Upper lobe of left lung (tissue), 6 donors: ENCODE results near the gene FER1L5. TPM values are rescaled to one million over a fixed set of nuclear protein-coding genes. Genes with fewer than 3 reads are reported as not detected.

ENCODE experiments used
- ATAC-seq, 2 donors: fragments of 200-7000 bp; cut with Tn5 transposase; one replicate each; pipeline ENCODE4 v1.9.1; 2022; ENCODE audit warnings: mild to moderate bottlenecking in 2 of 2, moderate library complexity in 2 of 2; ENCODE audit not compliant: low FRiP score in 2 of 2
- DNase-seq, 2 donors: peaks; one replicate each; pipeline ENCODE4 v3.0.0-alpha.2; 2019 to 2020
- H3K27ac ChIP-seq, 4 donors: fragments of 200-600 bp; sonication (generic); one replicate each; pipeline ENCODE4 v1.5.1; 2016 to 2019
- H3K27me3 ChIP-seq, 4 donors: fragments of 200-600 bp; sonication (generic); one replicate each; pipeline ENCODE4 v1.5.1; 2017 to 2019
- H3K36me3 ChIP-seq, 4 donors: fragments of 200-600 bp; sonication (generic); one replicate each; pipeline ENCODE4 v1.5.1; 2016 to 2019
- H3K4me1 ChIP-seq, 4 donors: fragments of 200-600 bp; sonication (generic); one replicate each; pipeline ENCODE4 v1.5.1; 2018 to 2019
- H3K4me3 ChIP-seq, 4 donors: fragments of 200-600 bp; sonication (generic); one replicate each; pipeline ENCODE4 v1.5.1; 2017 to 2019; ENCODE audit warnings: mild to moderate bottlenecking in 2 of 4, moderate library complexity in 1 of 4
- H3K9me3 ChIP-seq, 4 donors: fragments of 200-600 bp; sonication (generic); one replicate each; pipeline ENCODE4 v1.5.1; 2018 to 2019
- EP300 ChIP-seq, 4 donors: sonication (generic); formaldehyde crosslinking; IDR thresholded peaks; one replicate each; pipeline ENCODE4 v1.5.1; 2017; ENCODE audit warnings: antibody characterized with exemption in 4 of 4, control low read depth in 2 of 4
- POLR2A ChIP-seq, 4 donors: fragments of 450-650 bp; IDR thresholded peaks; one replicate each; pipeline ENCODE4 v1.5.1; 2016 to 2017; ENCODE audit warnings: antibody characterized with exemption in 4 of 4, mild to moderate bottlenecking in 2 of 4
- POLR2AphosphoS5 ChIP-seq, 2 donors: sonication (generic); formaldehyde crosslinking; IDR thresholded peaks; one replicate each; pipeline ENCODE4 v1.5.1; 2017; ENCODE audit warnings: antibody characterized with exemption in 2 of 2
- WGBS, 2 donors: methylation state at CpG; one replicate each; pipeline ENCODE4 v1.1.5; 2017 to 2018; 5-methylcytosine and 5-hydroxymethylcytosine counted together
- total RNA-seq, 6 donors: library from RNA; depleted of rRNA in 4 of 6; stranded (reverse); fragments of >200 nt in 4 of 6; gene quantifications; one replicate each; pipeline versions ENCODE4 v1.1.0 to v1.2.1, GENCODE V29; 2016 to 2021
- TF ChIP-seq, protein P1 (sequence below), 6 experiments: fragments of 450-650 bp in 4 of 6; fragments of 200-600 bp in 2 of 6; sonication (generic) in 2 of 6; IDR thresholded peaks; one replicate each; pipeline ENCODE4 v1.5.1; 2016 to 2019; ENCODE audit warnings: antibody characterized with exemption in 6 of 6
- donor health status: DM: no; HTN: no; CAD: no; lungs with moderate emphysema.
- donor health status: DM: no; HTN: yes; CAD: no; lungs with severe emphysema.

FER1L5 gene
- total RNA-seq, 6 donors from 2014 or later = 0.15 to 5.2 (median 0.43) TPM

DNA sequence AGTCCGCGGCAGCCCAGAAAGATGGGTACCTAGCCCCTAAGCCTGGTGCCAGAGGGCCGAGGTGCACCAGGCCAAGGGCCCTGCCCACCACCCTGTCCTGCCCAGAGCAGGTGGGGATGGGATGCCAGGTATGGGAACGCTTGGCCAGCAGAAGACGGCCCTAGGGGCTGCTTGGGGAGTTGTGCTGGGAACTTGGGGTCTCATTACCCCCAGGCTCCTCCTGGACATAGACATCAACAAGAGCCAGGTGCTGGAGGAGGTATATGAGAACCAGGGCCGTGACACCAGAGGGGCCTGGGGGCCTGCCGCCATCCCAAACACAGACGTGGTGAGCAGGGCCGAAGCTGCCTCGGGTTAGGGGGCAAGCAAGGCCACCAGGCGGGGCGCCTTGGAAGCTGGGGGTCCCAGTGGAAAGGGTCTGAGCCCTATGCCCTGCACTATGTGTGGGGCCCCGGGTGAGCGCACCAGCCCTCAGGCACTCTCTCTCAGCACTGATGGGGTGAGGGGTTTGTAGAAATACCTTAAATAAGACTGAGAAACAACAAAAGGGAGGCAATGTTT is 46.9 kb downstream of the FER1L5 start:
- no peaks in the 10 kb centered on the region for H3K27me3 ChIP-seq
- H3K4me1 ChIP-seq = peaks cover 3 to 26% (median 11%) of the 10 kb centered on the region in 4 donors
- TF ChIP-seq POLR2A (IDR thresholded peaks at IDR 0.05) (no peak), EP300 (IDR thresholded peaks at IDR 0.05) (no peak), POLR2AphosphoS5 (IDR thresholded peaks at IDR 0.05) (no peak)
- TF ChIP-seq, protein P1, sequence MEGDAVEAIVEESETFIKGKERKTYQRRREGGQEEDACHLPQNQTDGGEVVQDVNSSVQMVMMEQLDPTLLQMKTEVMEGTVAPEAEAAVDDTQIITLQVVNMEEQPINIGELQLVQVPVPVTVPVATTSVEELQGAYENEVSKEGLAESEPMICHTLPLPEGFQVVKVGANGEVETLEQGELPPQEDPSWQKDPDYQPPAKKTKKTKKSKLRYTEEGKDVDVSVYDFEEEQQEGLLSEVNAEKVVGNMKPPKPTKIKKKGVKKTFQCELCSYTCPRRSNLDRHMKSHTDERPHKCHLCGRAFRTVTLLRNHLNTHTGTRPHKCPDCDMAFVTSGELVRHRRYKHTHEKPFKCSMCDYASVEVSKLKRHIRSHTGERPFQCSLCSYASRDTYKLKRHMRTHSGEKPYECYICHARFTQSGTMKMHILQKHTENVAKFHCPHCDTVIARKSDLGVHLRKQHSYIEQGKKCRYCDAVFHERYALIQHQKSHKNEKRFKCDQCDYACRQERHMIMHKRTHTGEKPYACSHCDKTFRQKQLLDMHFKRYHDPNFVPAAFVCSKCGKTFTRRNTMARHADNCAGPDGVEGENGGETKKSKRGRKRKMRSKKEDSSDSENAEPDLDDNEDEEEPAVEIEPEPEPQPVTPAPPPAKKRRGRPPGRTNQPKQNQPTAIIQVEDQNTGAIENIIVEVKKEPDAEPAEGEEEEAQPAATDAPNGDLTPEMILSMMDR (IDR thresholded peaks at IDR 0.05) = no peak
- 86 to 96% methylated on average over 5 to 14 of the region's 14 CpGs for WGBS, 2 donors
- no peaks in the 10 kb centered on the region for H3K9me3 ChIP-seq
- DNase-seq = no peak
- H3K4me3 ChIP-seq = no peak overlapping the region
- no peak for ATAC-seq
- no peak overlapping the region for H3K27ac ChIP-seq
- no peaks in the 10 kb centered on the region for H3K36me3 ChIP-seq

DNA sequence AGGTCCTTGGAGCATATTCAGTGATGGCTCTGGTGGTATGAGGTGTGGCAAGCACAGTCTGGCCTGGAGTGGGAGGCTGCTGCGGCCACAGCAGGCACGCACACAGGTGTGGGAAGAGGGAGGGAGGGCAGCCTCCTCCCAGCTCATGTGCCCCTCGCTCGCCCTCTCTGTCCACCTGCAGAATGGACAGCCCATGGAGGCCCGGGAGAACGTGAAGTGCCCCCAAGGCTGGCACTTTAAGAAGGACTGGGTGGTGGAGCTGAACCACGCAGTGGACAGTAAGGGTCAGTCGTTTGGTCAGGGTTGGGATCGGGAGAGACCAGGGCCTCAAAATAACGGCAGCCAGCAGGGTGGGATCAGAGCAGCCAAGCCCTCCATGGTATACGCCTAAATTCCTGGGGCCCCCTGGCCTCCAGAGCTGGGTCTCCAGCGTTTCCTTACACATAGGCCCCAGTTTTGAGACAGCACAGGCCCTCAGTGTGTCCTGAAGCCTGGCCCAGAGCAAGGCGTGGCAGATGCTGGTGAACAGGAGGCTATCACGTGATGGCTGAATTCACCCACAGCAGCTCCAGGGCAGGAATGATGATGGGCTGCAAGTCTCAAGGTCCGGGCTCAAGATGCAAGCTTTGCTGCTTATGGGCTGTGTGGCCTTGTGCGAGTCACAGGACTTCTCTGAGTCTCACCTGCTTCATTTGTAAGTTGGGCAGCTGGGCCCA is 47.9 kb downstream of the FER1L5 start:
- ATAC-seq (no peak), DNase-seq (no peak)
- H3K27me3 ChIP-seq = no peaks in the 10 kb centered on the region
- peaks cover 3 to 21% (median 6%) of the 10 kb centered on the region in 4 donors for H3K4me1 ChIP-seq
- H3K27ac ChIP-seq = peak overlapping the region in 2 of 4 donors; percentile 54 to 83
- H3K9me3 ChIP-seq = no peaks in the 10 kb centered on the region
- WGBS, 2 donors = 86 to 88% methylated on average over 13 to 16 of the region's 16 CpGs
- TF ChIP-seq, protein P1 (IDR thresholded peaks at IDR 0.05) = no peak
- TF ChIP-seq POLR2AphosphoS5 (IDR thresholded peaks at IDR 0.05) (no peak), EP300 (IDR thresholded peaks at IDR 0.05) (no peak)
- no peaks in the 10 kb centered on the region for H3K36me3 ChIP-seq
- H3K4me3 ChIP-seq = no peak overlapping the region

DNA sequence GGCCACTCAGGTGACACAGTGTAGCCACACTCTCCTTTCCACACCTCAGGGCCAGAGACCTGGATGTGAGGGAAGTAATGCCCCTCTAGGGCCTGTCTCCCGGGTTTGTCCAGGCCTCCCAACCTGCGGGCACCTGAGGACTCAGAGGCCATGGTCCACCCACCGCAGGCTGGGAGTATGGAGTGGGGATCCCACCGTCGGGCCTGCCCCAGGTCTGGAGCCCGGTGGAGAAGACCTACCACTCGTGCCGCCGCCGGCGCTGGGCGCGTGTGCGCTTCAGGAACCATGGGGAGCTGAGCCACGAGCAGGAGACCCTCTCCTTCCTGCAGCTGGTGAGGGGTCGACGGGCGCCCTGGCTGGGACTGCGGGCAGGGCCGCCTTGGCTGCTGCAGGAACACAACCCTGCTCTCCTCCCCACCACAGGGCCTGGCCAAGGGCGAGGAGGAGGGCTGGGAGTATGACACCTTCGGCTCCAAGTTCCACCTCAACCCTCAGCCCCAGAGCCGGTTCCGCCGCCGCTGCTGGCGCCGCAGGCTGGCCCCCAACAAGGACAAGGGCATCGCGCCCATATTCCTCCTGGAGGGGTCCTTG is 48.6 kb downstream of the FER1L5 start:
- Histone ChIP-seq H3K27me3 (no peaks in the 10 kb centered on the region), H3K27ac (peak overlapping the region; percentile 24 to 83 (median 54)), H3K9me3 (no peaks in the 10 kb centered on the region), H3K36me3 (no peaks in the 10 kb centered on the region), H3K4me1 (peaks cover 0 to 18% (median 3%) of the 10 kb centered on the region in 4 donors), H3K4me3 (no peak overlapping the region)
- DNase-seq (peak in 1 of 2 donors; percentile 79), ATAC-seq (no peak)
- no peak for TF ChIP-seq POLR2A (IDR thresholded peaks at IDR 0.05)
- TF ChIP-seq EP300 (IDR thresholded peaks at IDR 0.05) = no peak
- TF ChIP-seq, protein P1 (IDR thresholded peaks at IDR 0.05) = no peak
- TF ChIP-seq POLR2AphosphoS5 (IDR thresholded peaks at IDR 0.05) = no peak
- 80 to 95% methylated on average over 3 to 22 of the region's 30 CpGs for WGBS, 2 donors

DNA sequence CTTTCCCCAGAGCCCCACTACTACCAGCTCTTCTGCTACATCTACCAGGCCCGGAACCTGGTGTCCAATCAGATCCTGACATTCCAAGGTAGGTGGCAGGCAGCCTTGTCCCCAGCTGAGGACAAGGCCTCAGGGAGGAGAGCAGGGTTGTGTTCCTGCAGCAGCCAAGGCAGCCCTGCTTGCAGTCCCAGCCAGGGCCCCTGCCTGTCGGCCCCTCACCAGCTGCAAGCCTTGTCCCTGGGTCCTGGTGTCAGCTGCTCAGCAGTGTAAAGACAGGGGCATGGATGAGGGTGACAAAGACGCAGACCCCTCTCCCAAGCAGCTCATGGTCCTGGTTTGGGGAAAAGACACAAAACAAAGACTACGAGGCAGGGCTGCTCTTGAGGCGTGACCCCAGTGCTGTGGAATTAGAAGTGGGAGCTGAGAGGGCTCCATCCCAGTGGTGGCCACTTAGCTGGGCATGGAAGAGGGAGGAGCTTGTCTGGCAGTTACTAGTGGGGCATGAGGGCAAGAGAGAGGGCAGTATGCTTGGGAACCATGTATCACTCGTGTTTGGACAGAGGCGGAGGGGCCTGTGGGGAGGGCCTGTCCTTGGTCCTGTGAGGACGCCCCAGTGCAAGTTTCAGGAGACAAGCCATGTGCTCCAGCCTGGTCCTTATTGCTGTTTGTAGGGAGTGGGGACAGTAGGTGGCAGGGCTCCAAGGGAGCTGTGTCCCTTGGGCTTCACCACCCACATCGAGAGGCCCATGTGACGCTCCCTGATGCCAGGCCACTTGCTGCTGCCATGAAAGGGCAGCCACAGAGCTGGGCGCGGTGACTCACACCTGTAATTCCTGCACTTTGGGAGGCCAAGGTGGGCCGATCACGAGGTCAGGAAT is 49.8 kb downstream of the FER1L5 start:
- Histone ChIP-seq H3K27me3 (no peaks in the 10 kb centered on the region), H3K9me3 (no peaks in the 10 kb centered on the region), H3K4me3 (no peak overlapping the region), H3K4me1 (peaks cover 0 to 18% (median 2%) of the 10 kb centered on the region in 4 donors), H3K27ac (peak overlapping the region; percentile 24 to 83 (median 54)), H3K36me3 (no peaks in the 10 kb centered on the region)
- WGBS, 2 donors = 61 to 80% methylated on average over 7 to 14 of the region's 14 CpGs
- TF ChIP-seq EP300 (IDR thresholded peaks at IDR 0.05) (no peak), POLR2A (IDR thresholded peaks at IDR 0.05) (peak in 1 of 4 donors; percentile 20)
- ATAC-seq = peak; percentile 37 to 74
- peak in 1 of 2 donors; percentile 75 for DNase-seq
